Right atrium auricular region (tissue), 2 donors: ENCODE data around the gene FUBP3. TPM values are rescaled to one million over a fixed set of nuclear protein-coding genes. Genes with fewer than 3 reads are reported as not detected.

ENCODE experiments used
- DNase-seq: peaks from one replicate; pipeline ENCODE4 v3.0.0-alpha.2; 2019; ENCODE audit warnings: low spot score
- H3K27ac ChIP-seq, 2 donors: fragments of 200-600 bp; sonication (generic); 1 replicate in 1 of 2; 2 replicates in 1 of 2; pipeline ENCODE4 v1.5.1; 2016 to 2019
- H3K27me3 ChIP-seq, 2 donors: fragments of 200-600 bp; sonication (generic); one replicate each; pipeline versions ENCODE4 v1.5.1 to v1.6.0; 2017 to 2019
- H3K36me3 ChIP-seq: fragments of 200-600 bp; sonication (generic); one replicate; pipeline ENCODE4 v1.5.1; 2016
- H3K4me1 ChIP-seq, 2 donors: fragments of 200-600 bp; sonication (generic); one replicate each; pipeline versions ENCODE4 v1.5.1 to v1.6.0; 2017 to 2019
- H3K4me3 ChIP-seq, 2 donors: fragments of 200-600 bp; sonication (generic); 1 replicate in 1 of 2; 2 replicates in 1 of 2; pipeline ENCODE4 v1.5.1; 2017 to 2019; ENCODE audit warnings: mild to moderate bottlenecking in 1 of 2, moderate library complexity in 1 of 2
- H3K9me3 ChIP-seq, 2 donors: fragments of 200-600 bp; sonication (generic); one replicate each; pipeline ENCODE4 v1.5.1; 2019
- total RNA-seq, 2 donors: library from RNA; depleted of rRNA; stranded (reverse); fragments of >200 nt; gene quantifications; one replicate each; pipeline ENCODE4 v1.1.0, GENCODE V29; 2016
- TF ChIP-seq, protein P1 (sequence below), 2 donors: fragments of 200-600 bp; sonication (generic); IDR thresholded peaks; one replicate each; pipeline ENCODE4 v1.5.1; 2019; ENCODE audit warnings: antibody characterized with exemption in 2 of 2

The FUBP3 gene
- total RNA-seq, 2 donors from 2014 or later, result 21.1 to 24.8 TPM

GRCh38 chr9:130662970-130663257, 83.5 kb downstream of the FUBP3 start:
- Histone ChIP-seq H3K27ac (no peak overlapping the region), H3K4me3 (peak overlapping the region in 1 of 2 donors; percentile 14), H3K36me3 (no peaks in the 10 kb centered on the region), H3K4me1 (peaks cover 0 to 72% of the 10 kb centered on the region in 2 donors), H3K27me3 (peaks cover 68 to 84% of the 10 kb centered on the region in 2 donors), H3K9me3 (no peaks in the 10 kb centered on the region)
- TF ChIP-seq, protein P1, sequence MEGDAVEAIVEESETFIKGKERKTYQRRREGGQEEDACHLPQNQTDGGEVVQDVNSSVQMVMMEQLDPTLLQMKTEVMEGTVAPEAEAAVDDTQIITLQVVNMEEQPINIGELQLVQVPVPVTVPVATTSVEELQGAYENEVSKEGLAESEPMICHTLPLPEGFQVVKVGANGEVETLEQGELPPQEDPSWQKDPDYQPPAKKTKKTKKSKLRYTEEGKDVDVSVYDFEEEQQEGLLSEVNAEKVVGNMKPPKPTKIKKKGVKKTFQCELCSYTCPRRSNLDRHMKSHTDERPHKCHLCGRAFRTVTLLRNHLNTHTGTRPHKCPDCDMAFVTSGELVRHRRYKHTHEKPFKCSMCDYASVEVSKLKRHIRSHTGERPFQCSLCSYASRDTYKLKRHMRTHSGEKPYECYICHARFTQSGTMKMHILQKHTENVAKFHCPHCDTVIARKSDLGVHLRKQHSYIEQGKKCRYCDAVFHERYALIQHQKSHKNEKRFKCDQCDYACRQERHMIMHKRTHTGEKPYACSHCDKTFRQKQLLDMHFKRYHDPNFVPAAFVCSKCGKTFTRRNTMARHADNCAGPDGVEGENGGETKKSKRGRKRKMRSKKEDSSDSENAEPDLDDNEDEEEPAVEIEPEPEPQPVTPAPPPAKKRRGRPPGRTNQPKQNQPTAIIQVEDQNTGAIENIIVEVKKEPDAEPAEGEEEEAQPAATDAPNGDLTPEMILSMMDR (IDR thresholded peaks at IDR 0.05), result no peak
- no peak for DNase-seq

DNA sequence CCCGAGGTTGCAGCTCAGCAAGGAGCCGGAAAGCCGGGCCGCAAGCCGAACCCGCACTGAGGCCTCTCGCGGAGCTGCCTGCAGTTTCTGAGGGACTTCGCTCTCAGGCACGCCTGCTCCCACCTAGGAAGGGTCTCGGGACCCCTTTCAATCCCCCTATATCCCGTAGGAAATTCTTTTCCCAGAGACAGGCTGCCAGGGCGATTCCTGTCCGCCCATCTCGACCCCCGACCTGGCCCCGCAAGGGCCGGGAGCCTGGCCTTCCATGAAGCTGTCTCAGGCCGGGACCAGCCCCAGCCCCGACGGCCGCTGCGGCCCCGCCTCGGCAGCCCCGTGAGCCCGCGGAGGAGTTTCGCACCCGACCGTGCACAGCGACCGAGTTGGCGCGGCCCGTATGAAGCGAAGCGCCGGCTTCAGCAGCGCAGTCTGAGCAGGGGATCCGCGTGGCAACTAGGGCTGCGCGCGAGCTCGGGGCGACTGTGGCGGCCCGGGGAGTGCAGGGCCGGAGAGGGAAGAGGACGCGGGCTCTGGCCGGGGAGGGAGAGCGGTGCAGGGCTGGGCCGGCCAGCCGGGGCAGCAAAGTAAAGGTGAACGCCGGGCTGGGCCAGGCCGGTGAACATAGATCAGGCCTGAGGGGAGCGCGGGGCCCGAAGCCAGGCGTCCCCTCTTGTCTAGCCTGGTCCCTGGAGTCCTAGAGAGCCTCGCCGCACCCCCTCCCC, 84.0 kb downstream of the FUBP3 start:
- Histone ChIP-seq H3K36me3 (no peaks in the 10 kb centered on the region), H3K4me1 (peaks cover 0 to 72% of the 10 kb centered on the region in 2 donors), H3K9me3 (no peaks in the 10 kb centered on the region), H3K4me3 (peak overlapping the region in 1 of 2 donors; percentile 14), H3K27me3 (peaks cover 68 to 79% of the 10 kb centered on the region in 2 donors), H3K27ac (no peak overlapping the region)
- DNase-seq, result no peak
- TF ChIP-seq, protein P1 (IDR thresholded peaks at IDR 0.05), result no peak

DNA sequence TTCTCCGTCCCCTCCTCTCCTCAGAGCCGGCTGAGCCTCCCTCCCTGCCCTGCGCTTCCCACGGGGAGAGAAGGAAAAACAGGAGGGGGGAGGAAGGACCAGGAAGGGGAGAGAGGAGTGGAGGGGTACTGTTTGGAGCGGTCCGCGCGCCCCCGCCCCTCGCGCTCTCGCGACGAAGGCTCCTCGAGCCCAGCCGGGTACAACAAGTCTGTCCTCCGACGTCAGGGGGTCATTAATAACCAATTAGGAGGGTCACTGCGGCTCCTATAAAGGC, 84.5 kb downstream of the FUBP3 start:
- no peaks in the 10 kb centered on the region for H3K36me3 ChIP-seq
- TF ChIP-seq, protein P1 (IDR thresholded peaks at IDR 0.05), result no peak
- H3K9me3 ChIP-seq, result no peaks in the 10 kb centered on the region
- no peak for DNase-seq
- H3K27me3 ChIP-seq, result peaks cover 68 to 79% of the 10 kb centered on the region in 2 donors
- H3K4me1 ChIP-seq, result peaks cover 0 to 72% of the 10 kb centered on the region in 2 donors
- no peak overlapping the region for H3K27ac ChIP-seq
- H3K4me3 ChIP-seq, result peak overlapping the region in 1 of 2 donors; percentile 14

- Histone ChIP-seq H3K36me3 (no peaks in the 10 kb centered on the region), H3K9me3 (no peaks in the 10 kb centered on the region), H3K27me3 (peaks cover 64 to 74% of the 10 kb centered on the region in 2 donors), H3K27ac (no peak within 1 kb of the TSS), H3K4me3 (peak within 1 kb of the TSS in 1 of 2 donors; percentile 14), H3K4me1 (peaks cover 0 to 71% of the 10 kb centered on the region in 2 donors)
- DNase-seq, result no peak
- TF ChIP-seq, protein P1 (IDR thresholded peaks at IDR 0.05), result no peak
Measured at GRCh38 chr9:130664251-130665028, 85.1 kb downstream of the FUBP3 start, which contains the start of gene PRDM12. PRDM12 (plus strand) TSS chr9:130664594; CDS start chr9:130664654, 60 bp downstream.

GRCh38 chr9:130665029-130665430, 85.7 kb downstream of the FUBP3 start:
- Histone ChIP-seq H3K4me1 (peaks cover 0 to 65% of the 10 kb centered on the region in 2 donors), H3K9me3 (no peaks in the 10 kb centered on the region), H3K4me3 (peak overlapping the region in 1 of 2 donors; percentile 1), H3K27ac (no peak overlapping the region), H3K36me3 (no peaks in the 10 kb centered on the region), H3K27me3 (peaks cover 62 to 68% of the 10 kb centered on the region in 2 donors)
- DNase-seq, result no peak
- TF ChIP-seq, protein P1 (IDR thresholded peaks at IDR 0.05), result no peak
